Measurements from ENCODE around the gene PDCD1. TPM values are rescaled to one million over a fixed set of nuclear protein-coding genes. Genes with fewer than 3 reads are reported as not detected.
A peak's percentile ranks its signal among the peaks of the same experiment; 100 is the strongest.

PDCD1 gene
- total RNA-seq, 1 donor: not detected

GRCh38 chr2:241814393-241814642 lies 44.4 kb downstream of the PDCD1 start:
- no peaks in the 10 kb centered on the region for H4K20me1 ChIP-seq (ENCODE audit: insufficient read depth, low read length)
- H3K9me3 ChIP-seq (ENCODE audit: low read depth, low read length): no peaks in the 10 kb centered on the region
- no peaks in the 10 kb centered on the region for H3K79me2 ChIP-seq (ENCODE audit: insufficient read depth, low read length)
- no peak for DNase-seq (ENCODE audit: insufficient read length, low spot score, missing footprints)
- no peaks in the 10 kb centered on the region for H3K27me3 ChIP-seq (ENCODE audit: insufficient read depth, low read length)
- no peak for TF ChIP-seq CTCF (IDR thresholded peaks at IDR 0.05; ENCODE audit: extremely low read depth, low read depth, low read length)
- no peak overlapping the region for H3K4me2 ChIP-seq (ENCODE audit: insufficient read depth, low read length)
- H3K36me3 ChIP-seq (ENCODE audit: insufficient read depth, low read length): no peaks in the 10 kb centered on the region
- H3K4me1 ChIP-seq (ENCODE audit: insufficient read depth, low read length): no peaks in the 10 kb centered on the region
- H3K27ac ChIP-seq (ENCODE audit: low read depth, low read length): no peak overlapping the region
- no peak overlapping the region for H2AFZ ChIP-seq (ENCODE audit: low read length)
- no peak overlapping the region for H3K4me3 ChIP-seq (ENCODE audit: insufficient read depth, low read length)

GRCh38 chr2:241813644-241814392 lies 44.9 kb downstream of the PDCD1 start:
- Histone ChIP-seq H3K4me3 (ENCODE audit: insufficient read depth, low read length) (no peak overlapping the region), H3K4me2 (ENCODE audit: insufficient read depth, low read length) (no peak overlapping the region), H3K4me1 (ENCODE audit: insufficient read depth, low read length) (no peaks in the 10 kb centered on the region), H3K36me3 (ENCODE audit: insufficient read depth, low read length) (no peaks in the 10 kb centered on the region), H3K27me3 (ENCODE audit: insufficient read depth, low read length) (no peaks in the 10 kb centered on the region), H2AFZ (ENCODE audit: low read length) (no peak overlapping the region), H3K9me3 (ENCODE audit: low read depth, low read length) (no peaks in the 10 kb centered on the region), H4K20me1 (ENCODE audit: insufficient read depth, low read length) (no peaks in the 10 kb centered on the region), H3K79me2 (ENCODE audit: insufficient read depth, low read length) (no peaks in the 10 kb centered on the region), H3K27ac (ENCODE audit: low read depth, low read length) (peak overlapping the region; percentile 61)
- DNase-seq (ENCODE audit: insufficient read length, low spot score, missing footprints): peak; percentile 89
- TF ChIP-seq CTCF (IDR thresholded peaks at IDR 0.05; ENCODE audit: extremely low read depth, low read depth, low read length): no peak

- no peaks in the 10 kb centered on the region for H3K4me1 ChIP-seq (ENCODE audit: insufficient read depth, low read length)
- no peak overlapping the region for H3K27ac ChIP-seq (ENCODE audit: low read depth, low read length)
- H3K27me3 ChIP-seq (ENCODE audit: insufficient read depth, low read length): no peaks in the 10 kb centered on the region
- H2AFZ ChIP-seq (ENCODE audit: low read length): no peak overlapping the region
- no peak for TF ChIP-seq CTCF (IDR thresholded peaks at IDR 0.05; ENCODE audit: extremely low read depth, low read depth, low read length)
- no peaks in the 10 kb centered on the region for H3K36me3 ChIP-seq (ENCODE audit: insufficient read depth, low read length)
- DNase-seq (ENCODE audit: insufficient read length, low spot score, missing footprints): peak; percentile 85
- H4K20me1 ChIP-seq (ENCODE audit: insufficient read depth, low read length): no peaks in the 10 kb centered on the region
- H3K9me3 ChIP-seq (ENCODE audit: low read depth, low read length): no peaks in the 10 kb centered on the region
- no peaks in the 10 kb centered on the region for H3K79me2 ChIP-seq (ENCODE audit: insufficient read depth, low read length)
- H3K4me2 ChIP-seq (ENCODE audit: insufficient read depth, low read length): no peak overlapping the region
- H3K4me3 ChIP-seq (ENCODE audit: insufficient read depth, low read length): no peak overlapping the region
Observed at GRCh38 chr2:241812730-241813643, 45.7 kb downstream of the PDCD1 start.
